Ovary (tissue), 9 donors: ENCODE results near the gene EPOP. TPM values are rescaled to one million over a fixed set of nuclear protein-coding genes. Genes with fewer than 3 reads are reported as not detected.

Experiments used
- DNase-seq, 5 donors: peaks; one replicate each; pipeline ENCODE4 v3.0.0-alpha.2; 2019 to 2020
- H3K27ac ChIP-seq, 2 donors: fragments of 200-600 bp; one replicate each; pipeline versions ENCODE4 v1.5.1 to v1.8.0; 2019 to 2022
- H3K27me3 ChIP-seq: fragments of 200-600 bp; one replicate; pipeline ENCODE4 v1.8.0; 2022
- H3K36me3 ChIP-seq: fragments of 200-600 bp; sonication (generic); one replicate; pipeline ENCODE4 v1.5.1; 2019
- H3K4me1 ChIP-seq: one replicate; pipeline ENCODE4 v1.8.1; 2013; ENCODE audit warnings: mild to moderate bottlenecking, moderate library complexity; ENCODE audit not compliant: insufficient read depth
- H3K4me3 ChIP-seq: fragments of 200-600 bp; sonication (generic); one replicate; pipeline ENCODE4 v1.5.1; 2017
- H3K9me3 ChIP-seq, 2 donors: fragments of 200-600 bp in 1 of 2; sonication (generic) in 1 of 2; one replicate each; pipeline versions ENCODE4 v1.5.1 to v1.8.1; 2013 to 2019; ENCODE audit warnings: mild to moderate bottlenecking in 1 of 2, moderate library complexity in 1 of 2
- CTCF ChIP-seq, 3 donors: fragments of 450-650 bp in 2 of 3; fragments of 200-600 bp in 1 of 3; IDR thresholded peaks; one replicate each; pipeline versions ENCODE4 v1.5.1 to v1.8.0; 2016 to 2022; ENCODE audit warnings: antibody characterized with exemption in 3 of 3, mild to moderate bottlenecking in 1 of 3
- EP300 ChIP-seq: sonication (generic); formaldehyde crosslinking; IDR thresholded peaks from one replicate; pipeline ENCODE4 v1.6.1; 2017; ENCODE audit warnings: antibody characterized with exemption
- POLR2A ChIP-seq: fragments of 450-650 bp; IDR thresholded peaks from one replicate; pipeline ENCODE4 v1.6.1; 2017; ENCODE audit warnings: antibody characterized with exemption, mild to moderate bottlenecking, moderate library complexity
- WGBS, 3 donors: extraction: QIAGEN DNeasy Blood & Tissue Kit in 1 of 3; methylation state at CpG; one replicate each; pipeline versions ENCODE4 v1.1.5 to v1.1.7; 2013 to 2017; 5-methylcytosine and 5-hydroxymethylcytosine counted together
- intact Hi-C, 4 donors: fragments of 100-400 bp; cut with DNase I; formaldehyde crosslinking; loops; one replicate each; pipeline versions ENCODE4 v1.11.0 to v1.15.1; 2022 to 2023
- polyA plus RNA-seq, 2 donors: library from polyadenylated mRNA; stranded (reverse); fragments of 200-250 nt in 1 of 2; fragments of 350-450 nt in 1 of 2; fragmentation: Illumina TruSeq in 1 of 2; extraction: RNeasy Lipid Tissue Mini Kit (QIAGEN cat#74804) in 1 of 2; gene quantifications; one replicate each; pipeline ENCODE4 v1.2.3, GENCODE V29; 2013 to 2014
- total RNA-seq, 7 donors: library from RNA; depleted of rRNA in 2 of 7; stranded (reverse); fragments of >200 nt in 2 of 7; fragmentation: NEBNext Ultra II Directional in 3 of 7; extraction: Animal tissue kit (Norgen Biotek cat#: 25700) in 3 of 7; gene quantifications; one replicate each; pipeline versions ENCODE4 v1.1.0 to v1.2.4, GENCODE V29; 2016 to 2023
- donor health status: DM: no; HTN: no; CAD: no; lungs with moderate emphysema.
- donor health status: DM: no; HTN: no; CAD: no.
- donor health status: Bipolar disorder and iron deficiency.
- donor health status: DM: yes; HTN: yes; CAD: no.
- donor health status: DM: no; HTN: no; CAD: no.
- donor health status: DM: yes; HTN: yes; CAD: no.

EPOP gene
- total and polyA plus RNA-seq, 9 donors, result 0.50 to 1.7 (median 0.84) TPM

- 15 to 19% (median 16%) methylated on average over 19 to 20 of the region's 20 CpGs for WGBS, 3 donors
- Histone ChIP-seq H3K9me3 (no peaks in the 10 kb centered on the region), H3K4me1 (peaks cover 7% of the 10 kb centered on the region), H3K27me3 (no peaks in the 10 kb centered on the region), H3K4me3 (peak overlapping the region; percentile 86), H3K27ac (peak overlapping the region; percentile 92 to 93), H3K36me3 (no peaks in the 10 kb centered on the region)
- intact Hi-C loops, result no loop called here
- no peak for DNase-seq
- TF ChIP-seq EP300, result no peak
- no peak for TF ChIP-seq CTCF (IDR thresholded peaks at IDR 0.05)
- no peak for TF ChIP-seq POLR2A
Measured at GRCh38 chr17:38706505-38707216, 31.9 kb upstream of the EPOP start.

GRCh38 chr17:38705803-38706504 lies 31.2 kb upstream of the EPOP start:
- DNase-seq, result peak; percentile 69 to 81 (median 76)
- H3K36me3 ChIP-seq, result no peaks in the 10 kb centered on the region
- peak overlapping the region; percentile 92 to 93 for H3K27ac ChIP-seq
- H3K4me1 ChIP-seq, result peaks cover 10% of the 10 kb centered on the region
- TF ChIP-seq EP300 (no peak), POLR2A (no peak), CTCF (IDR thresholded peaks at IDR 0.05) (no peak)
- 0 to 1% (median 0%) methylated on average over 33 to 36 of the region's 38 CpGs for WGBS, 3 donors
- H3K27me3 ChIP-seq, result no peaks in the 10 kb centered on the region
- intact Hi-C loops, result no loop called here
- peak overlapping the region; percentile 86 for H3K4me3 ChIP-seq
- no peaks in the 10 kb centered on the region for H3K9me3 ChIP-seq

GRCh38 chr17:38705523-38705802 lies 30.7 kb upstream of the EPOP start:
- peak overlapping the region; percentile 86 for H3K4me3 ChIP-seq
- H3K27ac ChIP-seq, result peak overlapping the region; percentile 92 to 93
- no peaks in the 10 kb centered on the region for H3K9me3 ChIP-seq
- TF ChIP-seq EP300 (no peak), POLR2A (no peak), CTCF (IDR thresholded peaks at IDR 0.05) (no peak)
- H3K27me3 ChIP-seq, result no peaks in the 10 kb centered on the region
- H3K4me1 ChIP-seq, result peaks cover 10% of the 10 kb centered on the region
- WGBS, 3 donors, result 0 to 3% (median 0%) methylated on average over 19 to 31 of the region's 32 CpGs
- no peaks in the 10 kb centered on the region for H3K36me3 ChIP-seq
- peak in 2 of 5 donors; percentile 55 to 70 for DNase-seq
- intact Hi-C loops, result no loop called here

GRCh38 chr17:38704606-38705522 lies 30.1 kb upstream of the EPOP start, which contains the start of gene MLLT6:
MLLT6 (plus strand) TSS chr17:38705273; CDS start chr17:38705633, 360 bp downstream.
- Histone ChIP-seq H3K36me3 (no peaks in the 10 kb centered on the region), H3K27ac (peak within 1 kb of the TSS; percentile 92 to 93), H3K4me1 (peaks cover 10% of the 10 kb centered on the region), H3K27me3 (no peaks in the 10 kb centered on the region), H3K9me3 (no peaks in the 10 kb centered on the region), H3K4me3 (peak within 1 kb of the TSS; percentile 86)
- 1% methylated on average over 61 to 99 of the region's 100 CpGs for WGBS, 3 donors
- TF ChIP-seq EP300 (no peak), CTCF (IDR thresholded peaks at IDR 0.05) (no peak), POLR2A (peak; percentile 19)
- DNase-seq, result peak; percentile 80 to 85 (median 85)
- intact Hi-C loops, result loop anchor here in 1 of 4 donors (5.0 kb wide), 1 partner anchor 47 kb away; the partner anchor contains the start of gene PSMB3
